GDM1 (cell line): Measurements from ENCODE around the gene RNF144B.

Source experiments
- DNase-seq: peaks from one replicate; lab custom pipeline; 2025; lab: John Stamatoyannopoulos, UW

Gene RNF144B

DNA sequence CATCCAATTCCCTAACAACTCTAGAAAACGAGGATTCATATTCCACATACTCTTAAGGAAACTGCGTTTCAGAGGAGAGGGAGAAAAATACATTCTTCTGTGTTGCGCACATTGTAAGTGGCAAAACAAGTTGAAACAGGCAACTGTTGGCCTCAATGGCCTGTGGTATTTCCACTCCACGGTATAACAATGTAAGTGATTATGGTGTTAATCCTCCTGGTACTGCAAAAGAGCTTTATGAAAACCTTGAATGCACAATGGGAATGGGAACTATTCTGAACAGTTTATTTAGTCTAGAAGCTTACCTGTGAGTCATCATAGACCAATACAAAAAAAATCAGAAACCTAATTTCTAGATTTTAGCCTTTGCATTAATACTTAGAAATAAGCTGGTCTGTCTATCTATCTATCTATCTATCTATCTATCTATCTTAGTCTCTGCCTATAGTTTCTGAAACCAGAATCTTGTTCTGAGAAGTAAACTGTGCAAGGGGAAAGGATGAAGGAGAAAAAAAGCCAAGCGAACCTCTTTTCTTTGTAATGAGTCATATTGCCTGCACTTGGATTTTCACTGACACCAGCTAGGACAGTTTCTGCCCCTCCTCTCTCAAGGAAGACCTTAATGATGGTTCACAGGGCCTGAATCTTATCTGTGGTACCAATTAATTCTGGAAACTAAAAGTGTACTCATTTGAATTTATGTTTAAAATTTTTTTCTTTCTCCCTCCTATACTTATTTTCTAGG, 101.5 kb downstream of the RNF144B start:
- no peak for DNase-seq

DNA sequence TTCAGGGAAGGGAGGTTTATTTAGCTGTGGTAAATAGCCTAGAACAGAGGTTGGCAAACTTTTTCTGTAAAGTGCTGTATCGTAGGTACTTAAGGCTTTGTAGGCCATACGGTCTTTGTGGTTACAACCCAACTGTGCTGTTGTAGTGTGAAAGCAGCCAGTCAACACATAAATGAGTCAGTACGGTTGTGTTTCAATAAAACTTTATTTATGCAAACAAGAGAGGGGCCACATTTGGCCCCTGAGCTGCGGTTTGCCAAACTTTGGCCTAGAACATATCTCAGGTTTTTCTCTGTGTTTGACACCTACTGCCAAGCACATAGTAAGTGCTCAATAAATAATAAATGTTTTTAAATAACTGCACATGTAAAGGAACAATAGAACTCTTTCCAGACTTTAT, 102.2 kb downstream of the RNF144B start:
- no peak for DNase-seq

DNA sequence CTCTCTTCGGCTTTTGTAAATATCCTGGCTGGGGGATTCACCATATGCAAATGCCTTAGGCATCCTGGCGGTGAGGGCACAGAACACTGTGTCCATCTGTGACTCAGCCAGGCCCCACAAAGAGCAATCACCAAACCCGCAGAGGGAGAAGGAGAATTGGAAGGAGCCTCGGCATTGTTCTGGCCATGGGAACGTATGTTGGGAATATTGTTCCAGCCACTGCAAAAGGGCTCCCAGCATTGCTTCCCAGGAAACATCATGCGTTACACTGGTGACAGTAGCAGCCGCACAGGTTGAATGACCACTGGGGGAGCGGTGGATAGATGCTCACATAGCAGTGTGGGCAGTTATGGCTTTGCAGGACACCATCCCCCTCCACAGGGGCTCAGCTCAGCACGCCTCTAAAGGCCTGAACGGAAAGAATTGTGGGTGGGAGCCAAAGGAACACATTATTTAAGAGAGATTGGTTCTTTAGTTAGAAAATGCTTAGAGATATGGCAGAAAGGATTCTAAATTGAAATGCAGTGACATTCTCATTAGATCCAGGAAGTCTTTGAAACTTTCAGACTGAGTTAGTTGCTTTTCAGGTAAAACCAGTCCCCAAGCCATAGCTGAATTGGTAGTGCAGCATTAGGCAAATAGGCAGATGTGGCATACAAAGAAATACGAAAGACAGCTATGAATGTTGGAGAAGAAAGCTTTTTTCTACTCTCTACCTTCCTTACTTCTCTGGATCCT, 104.3 kb downstream of the RNF144B start:
- DNase-seq = no peak

DNA sequence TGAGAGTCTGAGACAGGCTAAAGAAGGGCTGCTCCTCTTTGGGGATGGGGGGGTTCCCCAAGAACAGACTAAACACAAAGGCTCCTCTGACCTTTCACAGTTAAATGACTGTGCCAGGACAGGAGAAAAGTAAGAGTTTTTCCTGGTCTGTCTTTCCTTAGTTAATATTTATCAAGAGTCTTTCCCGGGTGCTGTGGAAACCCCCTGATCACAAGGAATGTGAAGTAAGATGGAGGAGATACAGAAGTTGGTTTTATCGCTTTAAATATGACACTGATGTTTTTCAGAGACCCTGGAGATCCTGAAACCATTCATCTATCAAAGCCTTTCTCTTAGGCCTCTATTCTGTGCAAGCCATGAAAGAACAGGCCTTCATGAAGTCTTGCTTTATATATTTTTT, 105.8 kb downstream of the RNF144B start:
- no peak for DNase-seq

DNA sequence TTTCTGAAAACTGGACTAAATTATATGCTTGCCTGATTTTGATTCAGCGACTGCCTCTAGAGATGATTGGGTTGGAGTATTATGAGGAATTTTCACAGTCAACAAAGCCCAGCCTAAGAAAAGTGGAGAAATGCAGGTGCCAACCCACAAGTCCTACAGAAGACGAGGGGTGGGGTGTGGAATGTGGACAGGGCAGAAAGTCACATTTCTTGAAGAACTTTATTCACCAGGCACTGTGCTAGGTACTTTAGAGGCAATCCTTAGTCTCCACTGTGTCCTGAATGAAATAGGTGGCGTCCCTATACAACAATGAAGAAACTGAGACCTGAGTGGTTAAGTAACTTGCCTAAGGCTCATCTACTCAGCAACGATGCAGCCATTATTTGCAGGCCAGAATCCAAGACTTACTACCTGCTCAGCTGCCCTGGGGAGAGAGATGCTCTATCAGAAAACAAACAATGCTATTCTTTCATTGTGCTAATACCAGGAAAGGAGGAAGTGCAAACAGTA, 106.3 kb downstream of the RNF144B start:
- no peak for DNase-seq

DNA sequence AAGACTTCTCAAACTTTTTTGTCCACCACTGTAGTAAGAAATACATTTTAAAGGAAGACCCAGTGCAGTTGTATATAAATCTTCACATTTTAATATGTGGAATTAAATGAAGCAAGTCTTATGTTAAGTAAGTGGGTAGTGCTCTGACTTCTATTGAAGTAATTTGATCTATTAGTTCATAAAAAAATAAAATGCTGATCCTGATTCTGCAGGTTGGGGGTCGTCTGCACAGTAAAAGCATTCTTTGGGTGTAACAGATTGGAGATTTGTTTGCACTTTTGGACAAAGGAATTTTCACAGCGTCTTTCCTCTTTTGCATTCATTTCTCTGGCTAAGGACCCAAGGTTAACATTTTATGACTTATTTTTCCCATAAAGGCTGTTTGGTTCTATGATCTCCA, 106.8 kb downstream of the RNF144B start:
- no peak for DNase-seq

DNA sequence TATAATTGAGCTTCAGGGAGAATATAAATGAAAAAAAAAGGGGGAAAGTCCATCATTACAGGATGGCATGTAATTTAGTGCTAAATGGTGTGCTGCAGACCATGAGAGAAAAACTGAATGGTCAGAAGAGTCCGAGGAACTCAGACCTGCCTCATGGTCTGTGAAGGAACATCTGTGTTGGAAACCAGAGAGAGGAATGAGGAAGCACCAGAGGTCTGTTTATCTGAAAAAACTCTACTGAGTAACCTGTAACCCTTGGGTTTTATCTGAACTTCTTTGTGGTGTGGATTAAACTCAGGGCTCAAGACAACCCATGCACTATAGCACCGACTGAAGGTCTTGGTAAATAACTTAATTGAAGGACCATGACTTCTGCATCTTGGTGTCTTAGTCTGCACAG, 108.1 kb downstream of the RNF144B start:
- DNase-seq = no peak

DNA sequence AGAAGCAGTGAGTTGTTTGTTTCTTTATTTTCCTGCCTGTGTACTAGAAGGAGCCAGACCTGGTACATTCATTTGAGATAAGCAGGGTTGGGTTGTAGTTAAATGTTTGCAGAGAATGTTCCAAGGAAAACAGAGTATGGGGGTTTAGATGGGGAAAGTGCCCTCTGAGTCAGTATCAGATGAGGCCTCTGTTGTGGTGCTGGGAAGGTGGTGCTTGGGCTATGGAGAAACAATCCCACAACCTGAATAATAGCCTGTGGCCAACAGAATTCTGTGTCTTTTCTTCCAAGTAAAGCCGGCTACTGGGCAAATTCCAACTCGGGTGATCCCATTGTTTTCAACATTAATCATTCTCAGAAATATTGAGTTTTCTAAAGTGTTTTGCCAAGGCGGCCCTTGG, 109.3 kb downstream of the RNF144B start:
- no peak for DNase-seq

DNA sequence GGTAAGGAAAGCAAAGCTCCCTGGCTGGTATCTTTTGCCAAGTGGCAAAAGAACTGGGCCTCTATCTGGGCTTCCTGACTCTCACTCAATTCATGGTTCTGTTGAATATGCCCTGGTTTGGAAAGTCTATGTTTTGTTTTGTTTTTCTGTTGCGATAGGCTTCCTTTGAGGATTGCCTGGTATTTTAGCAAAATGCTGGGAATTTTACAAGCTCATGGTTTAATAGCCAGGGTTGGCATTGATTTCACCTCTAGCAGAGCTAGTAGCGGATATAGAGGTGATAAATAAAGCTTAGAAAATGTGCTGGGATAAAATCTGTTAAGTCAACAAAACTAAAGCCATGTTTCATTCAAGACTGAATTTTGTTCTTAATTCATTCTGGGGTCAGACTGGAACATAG, 109.9 kb downstream of the RNF144B start:
- DNase-seq = no peak

DNA sequence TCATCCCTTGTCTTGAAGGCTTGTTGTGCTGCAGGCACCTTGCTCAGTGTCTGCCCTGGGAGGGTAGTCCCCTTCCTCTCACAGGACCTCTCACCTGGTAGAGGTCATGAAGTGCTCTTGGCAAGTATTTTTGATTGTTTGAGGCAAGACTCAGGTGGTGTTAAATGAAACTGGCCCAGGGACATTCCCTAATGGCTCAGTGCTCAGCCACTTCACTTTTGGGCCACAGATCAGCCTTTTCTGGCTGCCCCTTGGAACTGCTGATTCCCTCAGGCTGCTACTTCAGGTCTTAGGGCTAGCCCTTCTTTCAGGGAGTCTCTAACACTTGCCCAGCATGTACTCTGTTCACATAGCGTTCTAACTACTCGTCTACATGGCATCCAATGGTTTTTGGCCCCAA, 111.3 kb downstream of the RNF144B start:
- no peak for DNase-seq

DNA sequence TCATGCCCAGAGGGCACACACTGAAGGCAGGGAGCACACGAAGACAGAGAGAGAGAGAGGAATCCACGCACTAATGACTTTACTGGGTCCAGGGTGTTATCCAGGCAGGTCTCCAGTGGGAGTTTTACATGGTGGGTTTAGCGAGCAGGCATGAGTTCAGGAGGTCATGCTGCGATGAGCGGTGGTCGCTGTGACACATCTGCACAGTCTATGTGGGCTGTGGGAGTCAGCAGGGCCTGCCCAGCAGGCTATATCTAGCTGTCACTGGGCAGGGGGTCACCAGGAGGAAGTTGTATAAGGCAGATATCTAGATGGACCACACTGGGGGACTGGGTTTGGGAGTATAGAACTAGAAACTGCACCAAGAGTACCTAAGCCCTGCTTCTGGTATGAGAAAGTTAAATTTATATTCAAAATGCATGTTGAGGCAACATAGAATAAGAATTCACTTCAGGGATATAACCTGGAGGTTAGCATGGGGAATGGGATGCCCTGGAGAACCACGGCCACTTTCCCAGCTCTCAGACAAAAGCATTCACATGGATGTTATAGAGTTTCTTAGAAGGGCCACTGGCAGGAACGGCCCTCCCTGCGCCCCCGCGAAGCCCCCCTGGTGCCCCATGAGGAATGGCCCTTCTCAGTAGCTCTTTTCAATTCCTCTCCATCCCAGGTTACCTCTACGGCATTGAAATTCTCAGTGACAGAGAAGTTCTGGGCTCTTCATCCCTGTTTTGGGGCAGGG, 113.9 kb downstream of the RNF144B start:
- DNase-seq = no peak

DNA sequence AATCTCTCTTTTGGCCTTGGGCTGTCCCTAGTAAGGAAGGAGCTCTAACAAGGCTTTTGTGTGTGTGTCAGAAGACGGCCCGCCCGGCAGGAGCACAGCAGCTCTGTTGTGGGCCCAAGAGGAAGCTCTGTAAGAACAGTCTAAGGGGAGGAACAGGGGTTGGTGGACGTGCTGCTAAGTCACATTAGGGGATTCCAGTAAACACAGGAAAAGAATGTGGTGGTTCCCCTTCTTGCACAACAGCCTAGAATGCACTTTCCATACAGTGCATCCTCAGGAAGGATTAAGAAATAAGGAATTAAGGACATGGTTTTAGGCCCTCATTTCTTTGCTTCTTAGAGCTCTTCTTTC, 114.5 kb downstream of the RNF144B start:
- DNase-seq = peak; percentile 1

DNA sequence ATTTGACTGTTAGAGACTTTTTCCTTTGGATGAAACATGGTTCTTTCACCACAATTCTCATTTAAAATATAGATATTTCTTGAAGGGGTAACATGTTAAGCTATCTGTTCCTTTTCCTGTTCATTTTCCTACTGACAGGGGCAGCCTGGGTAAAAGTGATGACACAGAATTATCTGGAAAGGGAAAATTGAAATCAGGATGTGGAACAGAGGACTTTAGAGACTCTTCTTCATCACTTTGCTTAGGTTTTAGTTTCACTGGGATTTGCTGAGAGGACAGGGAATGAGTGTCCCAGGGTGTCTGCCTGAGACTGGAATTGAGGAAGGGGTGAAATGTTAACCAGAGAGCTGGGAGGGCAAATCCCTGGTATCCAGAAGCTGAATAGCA, 116.0 kb downstream of the RNF144B start:
- DNase-seq = no peak

DNA sequence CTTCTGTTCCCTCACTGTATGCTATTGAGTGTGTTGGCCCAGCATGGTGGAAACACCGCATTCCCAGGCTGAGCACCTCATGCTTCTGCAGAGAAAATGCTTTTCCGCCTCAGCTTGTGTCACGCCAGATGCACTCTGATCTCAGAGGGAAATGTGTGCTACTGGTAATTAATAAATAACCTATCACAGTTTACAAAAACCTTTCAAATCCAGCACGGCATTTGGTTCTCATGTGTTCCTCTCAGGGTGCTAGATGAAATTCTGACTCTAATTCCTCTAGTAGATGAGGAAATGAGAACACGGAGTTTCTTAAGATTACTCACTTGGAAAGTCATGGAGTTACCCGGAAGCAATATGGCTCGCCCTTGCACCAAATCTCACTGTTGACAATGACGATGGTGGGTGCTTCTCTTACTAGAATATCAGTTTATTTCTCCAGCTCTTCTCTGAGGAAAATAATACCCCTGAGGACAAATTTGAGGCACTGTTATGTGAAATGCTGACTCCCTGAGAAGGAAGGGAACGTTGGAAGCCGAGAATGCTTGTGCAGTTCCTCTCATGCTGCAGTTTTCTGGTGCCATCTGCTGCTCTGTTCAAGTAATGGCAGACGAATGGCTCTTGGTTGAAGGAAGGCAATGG, 116.6 kb downstream of the RNF144B start:
- peak; percentile 16 for DNase-seq

DNA sequence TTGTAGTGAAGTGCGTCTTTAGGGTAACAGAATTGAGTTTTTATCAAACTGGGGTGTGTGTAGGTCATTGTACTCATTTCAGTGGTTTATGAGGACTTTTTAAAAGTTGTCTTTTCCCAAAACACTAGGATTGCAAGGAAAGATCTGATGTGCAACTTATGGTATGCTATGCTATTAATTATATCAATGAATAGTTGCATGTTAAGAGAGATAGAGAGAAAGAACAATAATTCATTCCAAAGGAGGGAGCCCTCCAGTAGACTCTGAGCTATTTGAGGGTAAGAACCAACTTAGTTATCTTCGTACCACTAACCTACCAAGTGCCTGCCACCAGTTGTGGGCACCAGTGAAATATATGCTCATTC, 117.1 kb downstream of the RNF144B start:
- DNase-seq = no peak

DNA sequence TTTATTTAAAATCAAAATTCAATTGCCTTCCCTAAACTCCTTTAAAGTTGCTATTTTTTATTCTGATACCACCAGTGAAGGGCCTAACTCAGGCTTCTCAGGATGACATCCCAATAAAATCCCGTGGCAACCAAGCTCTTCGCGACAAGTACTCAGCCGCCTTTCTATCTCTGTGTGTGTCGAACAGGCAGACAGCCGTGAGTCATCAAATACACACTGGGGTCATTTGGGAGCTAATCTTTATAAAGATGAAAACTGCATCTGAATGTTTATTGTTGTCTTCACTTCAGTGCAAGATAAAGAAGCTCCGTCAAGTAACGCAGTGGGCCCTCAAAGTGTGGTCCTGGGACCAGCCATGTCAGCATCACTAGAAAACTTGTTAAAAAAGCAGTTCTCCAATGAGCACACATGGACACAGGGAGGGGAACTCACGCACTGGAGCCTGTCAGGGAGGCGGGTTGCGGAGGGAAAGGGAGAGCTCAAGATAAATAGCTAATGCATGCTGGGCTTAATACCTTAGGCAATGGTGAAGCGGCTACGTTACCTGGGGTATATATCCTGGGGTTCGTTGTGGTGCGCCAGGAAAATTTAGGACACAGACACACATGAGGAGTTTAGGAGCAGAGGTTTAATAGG, 119.3 kb downstream of the RNF144B start:
- no peak for DNase-seq

DNA sequence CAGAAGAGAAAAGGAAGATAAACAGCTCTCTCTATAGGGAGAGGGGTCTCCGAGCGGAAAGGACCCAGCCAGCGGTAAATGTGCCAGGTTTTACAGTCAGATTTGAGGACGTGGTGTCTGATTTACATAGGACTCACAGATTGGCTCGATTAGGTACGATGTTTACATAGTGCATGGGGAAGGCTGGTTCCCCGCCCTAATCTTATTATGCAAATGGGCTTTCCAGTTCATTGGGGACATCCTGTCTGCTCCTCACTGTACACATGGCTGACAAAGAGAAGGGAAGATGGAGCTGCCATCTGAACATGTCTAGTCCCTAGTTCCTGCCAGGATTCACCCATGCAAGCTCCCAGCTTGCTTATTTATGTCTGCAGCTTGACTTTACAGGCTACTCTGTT, 119.9 kb downstream of the RNF144B start:
- DNase-seq = no peak

DNA sequence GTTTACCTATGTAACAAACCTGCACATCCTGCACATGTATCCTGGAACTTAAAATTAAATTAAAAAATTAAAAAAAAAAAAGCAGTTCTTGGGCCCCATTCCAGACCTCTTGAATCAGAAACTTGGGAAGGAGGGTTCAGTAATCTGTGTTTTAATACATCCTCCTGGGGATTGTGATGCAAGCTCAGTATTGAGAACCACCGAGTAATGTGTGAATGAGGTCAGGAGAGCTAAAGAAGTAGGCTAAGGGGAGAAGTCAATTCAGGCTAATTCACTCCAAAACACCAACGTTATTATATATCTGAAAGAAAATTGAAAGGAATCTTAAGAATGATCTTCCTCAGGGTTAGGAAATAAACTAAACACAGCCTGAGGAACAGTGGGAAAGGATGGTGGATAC, 120.4 kb downstream of the RNF144B start:
- DNase-seq = no peak

DNA sequence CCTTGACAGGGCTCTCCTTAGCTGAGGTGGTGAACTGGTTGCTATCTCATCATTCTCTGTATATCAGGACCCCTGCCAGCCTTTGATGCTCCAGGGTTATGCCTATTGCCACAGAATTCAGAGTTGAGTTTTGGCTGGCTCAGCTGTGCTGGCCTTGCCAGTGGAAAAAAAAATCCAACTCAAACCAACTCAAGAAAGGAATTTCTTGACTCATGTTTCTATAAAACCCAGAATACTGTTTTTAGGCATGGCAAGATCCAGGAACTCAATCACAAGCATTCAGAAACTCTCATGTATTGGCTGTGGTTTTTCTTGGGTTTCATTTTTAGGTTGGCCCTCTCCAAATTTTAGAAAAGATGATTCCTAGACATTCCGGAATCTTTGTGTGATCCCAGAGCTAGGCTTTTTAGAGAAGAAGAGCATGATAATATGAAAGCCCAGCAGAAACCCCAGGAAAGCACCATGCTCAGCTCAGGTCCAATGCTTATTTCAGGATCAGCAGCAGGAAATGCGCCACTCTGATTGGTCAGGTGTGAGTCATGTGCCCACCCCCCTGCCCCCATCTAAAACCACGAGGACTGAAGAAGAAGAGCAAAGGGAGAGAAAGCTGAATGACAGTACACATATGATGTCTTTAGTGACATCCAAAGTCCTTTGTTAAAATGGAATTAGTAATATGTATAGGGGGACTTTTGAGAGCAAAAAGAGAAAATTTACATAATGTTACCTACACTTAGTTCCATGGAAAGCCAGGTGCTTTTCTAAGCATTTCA, 122.9 kb downstream of the RNF144B start:
- DNase-seq = no peak

DNA sequence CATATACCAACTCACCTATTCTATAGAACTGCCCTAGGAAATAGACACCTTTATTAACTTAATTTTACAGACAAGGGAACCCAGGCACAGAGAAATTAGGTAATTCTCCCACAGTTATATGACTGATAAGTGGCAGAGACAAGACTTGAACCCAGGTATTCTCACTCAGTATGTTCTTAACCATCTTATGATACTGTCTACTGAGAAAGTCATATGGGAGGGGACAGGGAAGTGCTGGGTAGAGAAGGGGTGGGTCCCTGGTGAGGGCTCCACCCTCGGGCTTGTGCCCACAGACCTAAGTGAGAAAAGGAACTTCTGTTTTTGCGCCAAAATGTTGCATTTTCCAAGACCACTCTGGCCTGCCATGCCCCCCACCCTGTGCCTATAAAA, 123.5 kb downstream of the RNF144B start:
- DNase-seq = no peak

DNA sequence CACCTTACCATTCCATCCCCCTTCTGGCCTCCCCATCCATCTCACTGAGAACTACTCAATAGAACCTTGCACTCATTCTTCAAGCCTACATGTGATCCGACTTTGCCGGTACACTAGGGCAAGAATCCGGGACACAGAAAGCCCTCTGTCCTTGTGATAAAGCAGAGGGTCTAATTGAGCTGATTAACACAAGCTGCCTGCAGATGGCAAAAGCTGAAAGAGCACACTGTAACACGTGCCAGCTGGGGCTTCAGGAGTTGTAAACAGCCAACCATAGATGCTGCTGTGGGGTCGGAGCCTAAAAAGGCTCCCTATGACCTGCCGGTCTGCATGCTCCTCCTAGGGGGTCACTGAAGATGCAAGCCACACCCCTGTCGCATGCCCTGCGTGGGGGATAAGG, 124.1 kb downstream of the RNF144B start:
- no peak for DNase-seq
